MG63 (cell line): Measurements from ENCODE around the gene CCDC59. TPM values are rescaled to one million over a fixed set of nuclear protein-coding genes. Genes with fewer than 3 reads are reported as not detected.

Source experiments
- DNase-seq: peaks from one replicate; pipeline ENCODE4 v3.0.0-alpha.2; 2020
- H3K27me3 ChIP-seq: fragments of 250-450 bp; sonication (Bioruptor Pico); 2 replicates; pipeline ENCODE4 v1.5.1; 2020; ENCODE audit warnings: mild to moderate bottlenecking, moderate library complexity
- H3K36me3 ChIP-seq: fragments of 250-450 bp; sonication (Bioruptor Pico); 2 replicates; pipeline ENCODE4 v1.5.1; 2020; ENCODE audit warnings: mild to moderate bottlenecking, moderate library complexity
- H3K4me3 ChIP-seq: fragments of 250-450 bp; sonication (Bioruptor Pico); 2 replicates; pipeline ENCODE4 v1.5.1; 2020; ENCODE audit warnings: mild to moderate bottlenecking, moderate library complexity
- H3K9me3 ChIP-seq: fragments of 250-450 bp; sonication (Bioruptor Pico); 2 replicates; pipeline ENCODE4 v1.5.1; 2020; ENCODE audit warnings: mild to moderate bottlenecking, moderate library complexity
- total RNA-seq: library from RNA; depleted of rRNA; stranded (reverse); fragments of >200 nt; shearing (Covaris generic); gene quantifications from 2 replicates; pipeline ENCODE4 v1.2.3, GENCODE V29; 2014; ENCODE audit warnings: low replicate concordance; rRNA removed

The CCDC59 gene
- total RNA-seq, 1 experiment from 2014 or later: 54.6 TPM

GRCh38 chr12:82329508-82329907, 28.7 kb downstream of the CCDC59 start:
- H3K27me3 ChIP-seq: no peaks in the 10 kb centered on the region; the same call in 1 of the 2 replicates
- DNase-seq: no peak

DNA sequence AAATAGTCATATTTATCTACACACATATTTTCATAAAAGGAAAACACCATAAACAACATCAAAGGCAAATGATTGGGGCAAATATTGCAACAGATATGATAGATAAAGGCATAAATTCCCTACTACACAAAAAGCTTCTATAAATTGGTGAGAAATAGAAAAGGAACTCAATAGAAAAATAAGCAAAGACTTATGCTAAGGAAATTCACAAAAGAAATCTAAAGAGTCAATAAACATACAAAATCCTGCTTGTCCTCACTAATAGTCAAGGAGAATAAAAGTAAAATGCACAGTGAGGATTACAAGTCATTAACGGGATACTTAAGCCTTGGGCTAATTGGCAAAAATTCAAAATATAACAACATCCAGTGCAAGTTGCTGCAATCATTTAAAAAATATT, 30.3 kb downstream of the CCDC59 start:
- H3K27me3 ChIP-seq: no peaks in the 10 kb centered on the region
- no peaks in the 10 kb centered on the region for H3K9me3 ChIP-seq
- no peak for DNase-seq
- H3K36me3 ChIP-seq: no peaks in the 10 kb centered on the region
- H3K4me3 ChIP-seq: no peak overlapping the region

More at GRCh38 chr12:82329508-82329907, 28.7 kb downstream of the CCDC59 start:
- H3K9me3 ChIP-seq: no peaks in the 10 kb centered on the region
- no peaks in the 10 kb centered on the region for H3K36me3 ChIP-seq
- H3K4me3 ChIP-seq: no peak overlapping the region

DNA sequence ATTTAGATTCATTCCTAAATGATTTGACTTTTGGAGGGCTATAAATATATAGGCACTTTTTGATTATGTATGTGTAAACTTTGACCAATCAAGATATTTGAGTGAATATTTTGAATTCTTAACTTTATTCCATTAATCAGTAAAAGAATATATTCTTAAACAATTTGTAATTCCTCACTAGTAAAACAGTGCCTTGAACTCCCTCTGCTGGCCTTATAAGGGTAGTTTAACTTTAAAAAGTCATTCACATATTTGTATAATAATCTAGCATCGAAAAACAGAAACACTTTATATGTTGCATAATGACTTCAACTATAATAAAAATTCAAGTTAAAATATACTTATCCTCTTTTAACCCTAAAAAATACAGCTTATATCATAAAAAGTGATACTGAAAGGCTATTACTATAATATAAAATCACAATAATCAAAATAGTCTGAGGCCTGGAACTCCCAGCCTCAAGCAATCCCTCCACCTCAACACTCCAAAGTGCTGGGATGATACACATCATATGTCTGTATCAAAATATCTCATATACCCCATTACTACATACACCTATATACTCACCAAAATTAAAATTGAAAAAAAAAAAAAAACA, 31.2 kb downstream of the CCDC59 start:
- no peaks in the 10 kb centered on the region for H3K9me3 ChIP-seq
- H3K4me3 ChIP-seq: no peak overlapping the region
- no peaks in the 10 kb centered on the region for H3K27me3 ChIP-seq
- no peak for DNase-seq
- no peaks in the 10 kb centered on the region for H3K36me3 ChIP-seq

- no peak for DNase-seq
- Histone ChIP-seq H3K27me3 (no peaks in the 10 kb centered on the region), H3K4me3 (no peak overlapping the region)
Observed at GRCh38 chr12:82325540-82326336, 32.4 kb downstream of the CCDC59 start.

GRCh38 chr12:82319276-82319675, 38.9 kb downstream of the CCDC59 start:
- H3K9me3 ChIP-seq: no peaks in the 10 kb centered on the region
- H3K27me3 ChIP-seq: no peaks in the 10 kb centered on the region
- DNase-seq: no peak
- H3K4me3 ChIP-seq: no peak overlapping the region
- no peaks in the 10 kb centered on the region for H3K36me3 ChIP-seq

More at GRCh38 chr12:82325540-82326336, 32.4 kb downstream of the CCDC59 start:
- no peaks in the 10 kb centered on the region for H3K9me3 ChIP-seq
- no peaks in the 10 kb centered on the region for H3K36me3 ChIP-seq

GRCh38 chr12:82314406-82314892, 43.7 kb downstream of the CCDC59 start:
- H3K4me3 ChIP-seq: no peak overlapping the region
- no peak for DNase-seq
- no peaks in the 10 kb centered on the region for H3K36me3 ChIP-seq
- H3K9me3 ChIP-seq: no peaks in the 10 kb centered on the region
- no peaks in the 10 kb centered on the region for H3K27me3 ChIP-seq

Other genes with a start within 250 kb of the CCDC59 start
- 3.1 and 4.0 TPM in 2 replicates for gene METTL25, start 142 bp upstream of the CCDC59 start, total RNA-seq